LHCN-M2 (cell line): Measurements from ENCODE around the gene RAET1L. TPM values are rescaled to one million over a fixed set of nuclear protein-coding genes. Genes with fewer than 3 reads are reported as not detected.
"Not testable (repeated sequence)": the region's sequence is repeated elsewhere in the genome, so short reads cannot be mapped to it uniquely, and the experiment has no call there.

Source experiments
- DNase-seq: peaks from one replicate; pipeline ENCODE4 v3.0.0-alpha.2; 2012; ENCODE audit warnings: low read depth
- polyA plus RNA-seq: library from polyadenylated mRNA; unstranded; fragments of >200 nt; gene quantifications from one replicate; pipeline ENCODE4 v1.2.1, GENCODE V29; 2012; ENCODE audit warnings: missing spikeins
- total RNA-seq: library from RNA; depleted of rRNA; stranded (reverse); fragments of >200 nt; gene quantifications from 2 replicates; pipeline ENCODE4 v1.2.3, GENCODE V29; 2014; rRNA removed

The RAET1L gene
- total RNA-seq = not detected in 2 replicates
- polyA plus RNA-seq = not detected

- peak; percentile 15 for DNase-seq
Observed at GRCh38 chr6:150025201-150025917, at the start of gene RAET1L. Gene RAET1L, minus strand, starts transcription at chr6:150025532. Its CDS starts 61 bp downstream, at chr6:150025471.

- DNase-seq = no peak
Observed at GRCh38 chr6:150075034-150075421, 49.7 kb upstream of the RAET1L start.

- DNase-seq = not testable (repeated sequence)
Observed at GRCh38 chr6:150074396-150075033, 49.2 kb upstream of the RAET1L start.

- peak; percentile 47 for DNase-seq
Observed at GRCh38 chr6:150072201-150072600, 46.9 kb upstream of the RAET1L start.

- DNase-seq = no peak
Observed at GRCh38 chr6:150070236-150070818, 45.0 kb upstream of the RAET1L start.

- DNase-seq = no peak
Observed at GRCh38 chr6:150069706-150070105, 44.4 kb upstream of the RAET1L start.

- peak; percentile 96 for DNase-seq
Observed at GRCh38 chr6:150068720-150069648, 43.7 kb upstream of the RAET1L start, which contains the start of gene ULBP3. Gene ULBP3, minus strand, starts transcription at chr6:150069121. Its CDS starts 55 bp downstream, at chr6:150069066.

GRCh38 chr6:150068151-150068550 lies 42.8 kb upstream of the RAET1L start:
- DNase-seq = no peak

- no peak for DNase-seq
Observed at GRCh38 chr6:150065083-150065482, 39.8 kb upstream of the RAET1L start.

GRCh38 chr6:150063640-150064039 lies 38.3 kb upstream of the RAET1L start:
- no peak for DNase-seq

GRCh38 chr6:150059973-150060372 lies 34.6 kb upstream of the RAET1L start:
- not testable (repeated sequence) for DNase-seq

- DNase-seq = no peak
Observed at GRCh38 chr6:150058986-150059385, 33.7 kb upstream of the RAET1L start.

- no peak for DNase-seq
Observed at GRCh38 chr6:150058231-150058792, 33.0 kb upstream of the RAET1L start.

- no peak for DNase-seq
Observed at GRCh38 chr6:150057501-150057951, 32.2 kb upstream of the RAET1L start.

- no peak for DNase-seq
Observed at GRCh38 chr6:150056916-150057315, 31.6 kb upstream of the RAET1L start.

- no peak for DNase-seq
Observed at GRCh38 chr6:150056156-150056555, 30.8 kb upstream of the RAET1L start.

- DNase-seq = no peak
Observed at GRCh38 chr6:150055131-150055530, 29.8 kb upstream of the RAET1L start.

- no peak for DNase-seq
Observed at GRCh38 chr6:150053450-150053849, 28.1 kb upstream of the RAET1L start.

- no peak for DNase-seq
Observed at GRCh38 chr6:150050846-150051245, 25.5 kb upstream of the RAET1L start.

GRCh38 chr6:150048099-150048498 lies 22.8 kb upstream of the RAET1L start:
- DNase-seq = no peak

GRCh38 chr6:150046943-150047342 lies 21.6 kb upstream of the RAET1L start:
- no peak for DNase-seq
